Right lobe of liver (tissue), 6 donors: ENCODE measurements around the gene FAM228B. TPM values are rescaled to one million over a fixed set of nuclear protein-coding genes. Genes with fewer than 3 reads are reported as not detected.

Experiments used
- ATAC-seq, 4 donors: fragments of 200-7000 bp; cut with Tn5 transposase; one replicate each; pipeline ENCODE4 v1.9.1; 2020; ENCODE audit warnings: mild to moderate bottlenecking in 4 of 4, moderate library complexity in 4 of 4
- DNase-seq, 3 donors: peaks; one replicate each; pipeline ENCODE4 v3.0.0-alpha.2; 2020
- H3K27ac ChIP-seq, 3 donors: fragments of 200-600 bp; one replicate each; pipeline ENCODE4 v1.8.0; 2022
- H3K27me3 ChIP-seq, 2 donors: fragments of 200-600 bp; one replicate each; pipeline ENCODE4 v1.8.0; 2022
- H3K36me3 ChIP-seq, 4 donors: fragments of 200-600 bp; sonication (generic) in 1 of 4; one replicate each; pipeline versions ENCODE4 v1.5.1 to v1.8.0; 2017 to 2022; ENCODE audit warnings: control low read depth in 1 of 4
- H3K4me1 ChIP-seq, 4 donors: fragments of 200-600 bp; sonication (generic) in 1 of 4; one replicate each; pipeline versions ENCODE4 v1.5.1 to v1.8.0; 2017 to 2022; ENCODE audit warnings: control low read depth in 1 of 4
- H3K4me3 ChIP-seq, 3 donors: fragments of 200-600 bp; one replicate each; pipeline ENCODE4 v1.8.0; 2022
- H3K9me3 ChIP-seq, 4 donors: fragments of 200-600 bp; sonication (generic) in 1 of 4; one replicate each; pipeline versions ENCODE4 v1.5.1 to v1.8.0; 2017 to 2022; ENCODE audit warnings: control low read depth in 1 of 4
- CTCF ChIP-seq, 4 donors: fragments of 200-600 bp in 3 of 4; fragments of 450-650 bp in 1 of 4; IDR thresholded peaks; one replicate each; pipeline versions ENCODE4 v1.5.1 to v1.8.0; 2016 to 2022; ENCODE audit warnings: antibody characterized with exemption in 4 of 4, mild to moderate bottlenecking in 2 of 4
- POLR2A ChIP-seq: fragments of 450-650 bp; IDR thresholded peaks from one replicate; pipeline ENCODE4 v1.6.1; 2017; ENCODE audit warnings: antibody characterized with exemption, mild to moderate bottlenecking
- WGBS: methylation state at CpG from one replicate; pipeline ENCODE4 v1.1.6; 2018; ENCODE audit warnings: low coverage, low lambda C conversion rate; ENCODE audit not compliant: insufficient coverage; ENCODE audit errors: missing lambda C conversion rate; 5-methylcytosine and 5-hydroxymethylcytosine counted together
- intact Hi-C, 2 donors: fragments of 100-400 bp; cut with DNase I; formaldehyde crosslinking; loops; one replicate each; pipeline versions ENCODE4 v1.11.2 to v1.14.1; 2022
- long read RNA-seq: library from polyadenylated mRNA; unstranded; transcript quantifications from one replicate; pipeline ENCODE4 v2.0.0, GENCODE V29; 2019
- total RNA-seq, 6 experiments: library from RNA; depleted of rRNA in 2 of 6; stranded (reverse); fragments of >200 nt in 2 of 6; fragmentation: NEBNext Ultra II Directional in 3 of 6; extraction: Animal tissue kit (Norgen Biotek cat#: 25700) in 3 of 6; gene quantifications; one replicate each; pipeline versions ENCODE4 v1.1.0 to v1.2.4, GENCODE V29; 2016 to 2023
- donor health status: DM: no; HTN: yes; CAD: no.
- donor health status: DM: no; HTN: no; CAD: no.
- donor health status: DM: no; HTN: no; CAD: no.
- donor health status: DM: no; HTN: yes; CAD: no.
- donor health status: DM: no; HTN: yes; CAD: no.

The FAM228B gene
- total RNA-seq = 1 to 10 TPM; 2.8 to 4.6 (median 3.7) TPM
- long read RNA-seq, partial matches to known transcripts = 1 of 2 reads
- long read RNA-seq, other reads (novel, unspliced or antisense) = 1 of 2 reads

DNA sequence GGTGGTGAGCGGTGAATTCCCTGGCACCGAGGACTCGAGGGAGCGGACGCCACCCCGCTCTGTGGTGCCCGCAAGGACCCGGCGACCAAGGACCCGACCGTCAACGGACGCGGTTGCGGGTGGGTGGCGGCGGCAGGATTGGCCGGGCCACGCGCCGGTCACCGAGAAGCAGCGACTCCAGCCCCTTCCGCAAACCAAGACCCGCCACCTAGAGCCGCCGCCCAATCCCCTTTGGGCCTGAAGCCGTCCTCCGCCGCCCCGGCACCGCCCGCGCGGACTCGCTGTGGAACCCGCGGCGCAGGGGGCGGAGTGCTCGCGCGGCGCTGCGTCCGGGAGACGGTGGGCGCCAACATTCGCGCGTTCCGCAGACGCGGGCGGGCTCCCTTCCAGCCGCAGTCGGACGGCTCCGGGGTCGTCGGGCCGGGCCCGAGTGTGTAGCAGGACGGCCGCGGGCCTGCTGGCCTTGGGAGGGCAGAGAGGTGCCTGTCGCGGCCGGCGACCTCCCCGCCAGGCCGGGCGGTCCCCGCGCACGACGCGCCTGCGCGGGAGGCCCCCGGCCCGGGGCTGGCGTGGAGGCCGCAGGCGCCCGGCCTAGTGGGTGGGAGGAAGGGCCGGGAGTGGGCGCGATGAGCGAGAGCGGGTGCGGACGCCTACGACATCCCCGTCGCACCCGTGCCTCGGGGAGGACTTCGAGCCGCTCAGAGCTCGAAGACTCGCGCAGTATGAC is at the start of gene FAM228B, which contains the start of gene PFN4:
Gene FAM228B, plus strand, starts transcription at position 275 of the 727 bp plus-strand sequence. CDS start 893 bp downstream, outside the sequence.
Gene PFN4, minus strand, starts transcription at position 140 of the 727 bp plus-strand sequence. CDS start 799 bp downstream, outside the sequence.
- DNase-seq (peak; percentile 88 to 92 (median 91)), ATAC-seq (peak; percentile 97 to 99 (median 98))
- WGBS = 0% methylated on average over 3 of the region's 103 CpGs
- Histone ChIP-seq H3K4me3 (peak within 1 kb of the TSS; percentile 53 to 74 (median 73)), H3K4me1 (no peaks in the 10 kb centered on the region), H3K27me3 (no peaks in the 10 kb centered on the region), H3K9me3 (no peaks in the 10 kb centered on the region), H3K27ac (peak within 1 kb of the TSS; percentile 65 to 72 (median 68)), H3K36me3 (no peaks in the 10 kb centered on the region)
- intact Hi-C loops = no loop called here
- TF ChIP-seq CTCF (IDR thresholded peaks at IDR 0.05) (no peak), POLR2A (peak; percentile 80)

- no peak for TF ChIP-seq CTCF (IDR thresholded peaks at IDR 0.05)
- WGBS = 96% methylated on average over 6 of the region's 6 CpGs
- intact Hi-C loops = no loop called here
- Histone ChIP-seq H3K4me3 (no peak overlapping the region), H3K9me3 (no peaks in the 10 kb centered on the region), H3K27ac (no peak overlapping the region), H3K4me1 (peaks cover 0 to 9% (median 3%) of the 10 kb centered on the region in 4 donors), H3K36me3 (peaks cover 0 to 11% (median 3%) of the 10 kb centered on the region in 4 donors), H3K27me3 (no peaks in the 10 kb centered on the region)
- no peak for ATAC-seq
- no peak for DNase-seq
These were observed 49.5 kb upstream of the FAM228B start for GRCh38 chr2:24073816-24074215.

DNA sequence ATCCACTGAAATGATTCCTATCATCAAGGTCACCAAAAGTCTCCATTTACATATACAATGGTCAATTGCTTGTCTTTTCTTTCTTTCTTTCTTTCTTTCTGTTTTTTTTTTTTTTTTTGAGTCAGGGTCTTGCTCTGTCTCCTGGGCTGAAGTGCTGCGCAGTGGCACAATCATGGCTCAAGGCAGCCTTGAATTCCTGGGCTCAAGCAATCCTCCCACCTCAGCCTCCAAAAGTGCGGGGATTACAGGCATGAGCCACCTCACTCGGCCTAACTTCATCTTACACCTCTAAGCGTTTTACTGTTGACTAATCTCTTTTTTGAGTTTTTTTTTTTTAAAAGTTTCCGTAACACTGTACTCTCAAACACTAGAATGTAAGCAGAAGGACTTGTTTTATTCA is 48.0 kb upstream of the FAM228B start:
- no peak for ATAC-seq
- DNase-seq = no peak
- Histone ChIP-seq H3K9me3 (no peaks in the 10 kb centered on the region), H3K27me3 (no peaks in the 10 kb centered on the region), H3K4me1 (peaks cover 0 to 9% (median 3%) of the 10 kb centered on the region in 4 donors), H3K36me3 (peaks cover 0 to 4% (median 1%) of the 10 kb centered on the region in 4 donors), H3K4me3 (peak overlapping the region; percentile 69 to 96 (median 87)), H3K27ac (no peak overlapping the region)
- 58% methylated on average over 5 of the region's 5 CpGs for WGBS
- intact Hi-C loops = no loop called here
- TF ChIP-seq POLR2A (no peak), CTCF (IDR thresholded peaks at IDR 0.05) (no peak)

GRCh38 chr2:24075915-24076848 is 47.1 kb upstream of the FAM228B start, which contains the start of gene SF3B6:
SF3B6 (minus strand) TSS chr2:24076326; CDS start chr2:24076229, 97 bp downstream.
- DNase-seq = peak; percentile 99 to 100 (median 99)
- WGBS = 0% methylated on average over 38 of the region's 64 CpGs

More at GRCh38 chr2:24075915-24076848, 47.1 kb upstream of the FAM228B start, which contains the start of gene SF3B6:
- ATAC-seq = peak; percentile 94 to 98 (median 96)
- H3K9me3 ChIP-seq = no peaks in the 10 kb centered on the region
- H3K4me1 ChIP-seq = peaks cover 0 to 9% (median 3%) of the 10 kb centered on the region in 4 donors
- TF ChIP-seq POLR2A (no peak), CTCF (IDR thresholded peaks at IDR 0.05) (peak in 2 of 4 donors; percentile 2 to 26)
- intact Hi-C loops = no loop called here
- H3K27ac ChIP-seq = peak within 1 kb of the TSS; percentile 63 to 69 (median 66)
- H3K4me3 ChIP-seq = peak within 1 kb of the TSS; percentile 69 to 96 (median 87)
- peaks cover 0 to 4% (median 0%) of the 10 kb centered on the region in 4 donors for H3K36me3 ChIP-seq
- H3K27me3 ChIP-seq = no peaks in the 10 kb centered on the region
